Activated T-helper 2 cell treated with anti-CD3 and anti-CD28 coated beads, Interferon-gamma antibody, Interleukin-2, Interleukin-4, amounts not matched to agents 10 μg/mL and 5 μg/mL and 100 μg/mL, durations not matched to agents 14 hours and 24 hours and 36 hours (primary cell): ENCODE data around the gene PDZRN3. TPM values are rescaled to one million over a fixed set of nuclear protein-coding genes. Genes with fewer than 3 reads are reported as not detected.

Experiments used
- DNase-seq: peaks from one replicate; pipeline ENCODE4 v3.0.0; 2021; ENCODE audit warnings: low spot score
- H3K27ac Mint-ChIP-seq: one replicate; pipeline ENCODE4 v1.8.0; 2021; ENCODE audit warnings: mixed read lengths
- H3K27me3 Mint-ChIP-seq: one replicate; pipeline ENCODE4 v1.8.0; 2021; ENCODE audit warnings: low read depth, mixed read lengths
- H3K36me3 Mint-ChIP-seq: one replicate; pipeline ENCODE4 v1.8.0; 2021; ENCODE audit warnings: low read depth, mixed read lengths
- H3K4me1 Mint-ChIP-seq: one replicate; pipeline ENCODE4 v1.8.0; 2021; ENCODE audit warnings: low read depth, mixed read lengths
- H3K4me3 Mint-ChIP-seq: one replicate; pipeline ENCODE4 v1.8.0; 2021; ENCODE audit warnings: low read depth, mild to moderate bottlenecking, moderate library complexity, mixed read lengths
- H3K9me3 Mint-ChIP-seq: one replicate; pipeline ENCODE4 v1.8.0; 2021; ENCODE audit warnings: mixed read lengths
- intact Hi-C: fragments of 100-400 bp; cut with micrococcal nuclease; formaldehyde crosslinking; loops from one replicate; pipeline ENCODE4 v1.15.1; 2023
- total RNA-seq: library from RNA; stranded (reverse); gene quantifications from 2 replicates; pipeline ENCODE4 v1.2.3, GENCODE V29; 2022

Gene PDZRN3
- total RNA-seq, 1 donor from 2014 or later, result not detected

GRCh38 chr3:73413619-73414018, 211.1 kb downstream of the PDZRN3 start:
- intact Hi-C loops, result no loop called here
- DNase-seq, result no peak
- Mint-ChIP-seq H3K4me1 (no peaks in the 10 kb centered on the region), H3K27ac (no peak overlapping the region), H3K27me3 (no peaks in the 10 kb centered on the region), H3K4me3 (no peak overlapping the region), H3K9me3 (no peaks in the 10 kb centered on the region), H3K36me3 (no peaks in the 10 kb centered on the region)

- Mint-ChIP-seq H3K27ac (no peak overlapping the region), H3K4me3 (no peak overlapping the region), H3K27me3 (no peaks in the 10 kb centered on the region), H3K4me1 (no peaks in the 10 kb centered on the region), H3K9me3 (no peaks in the 10 kb centered on the region), H3K36me3 (no peaks in the 10 kb centered on the region)
- no peak for DNase-seq
- intact Hi-C loops, result no loop called here
Measured at GRCh38 chr3:73411993-73412392, 212.7 kb downstream of the PDZRN3 start.

GRCh38 chr3:73411545-73411944, 213.2 kb downstream of the PDZRN3 start:
- intact Hi-C loops, result no loop called here
- no peak overlapping the region for H3K27ac Mint-ChIP-seq
- no peak for DNase-seq
- H3K4me3 Mint-ChIP-seq, result no peak overlapping the region
- H3K4me1 Mint-ChIP-seq, result no peaks in the 10 kb centered on the region
- H3K36me3 Mint-ChIP-seq, result no peaks in the 10 kb centered on the region
- H3K27me3 Mint-ChIP-seq, result no peaks in the 10 kb centered on the region
- H3K9me3 Mint-ChIP-seq, result no peaks in the 10 kb centered on the region

- H3K27me3 Mint-ChIP-seq, result no peaks in the 10 kb centered on the region
- no peak for DNase-seq
- H3K9me3 Mint-ChIP-seq, result no peaks in the 10 kb centered on the region
- no peak overlapping the region for H3K4me3 Mint-ChIP-seq
- H3K36me3 Mint-ChIP-seq, result no peaks in the 10 kb centered on the region
- H3K4me1 Mint-ChIP-seq, result no peaks in the 10 kb centered on the region
- H3K27ac Mint-ChIP-seq, result no peak overlapping the region
- intact Hi-C loops, result no loop called here
Measured at GRCh38 chr3:73409138-73409763, 215.5 kb downstream of the PDZRN3 start.

GRCh38 chr3:73408634-73409033, 216.1 kb downstream of the PDZRN3 start:
- Mint-ChIP-seq H3K9me3 (no peaks in the 10 kb centered on the region), H3K27ac (no peak overlapping the region), H3K4me1 (no peaks in the 10 kb centered on the region), H3K4me3 (no peak overlapping the region), H3K27me3 (no peaks in the 10 kb centered on the region), H3K36me3 (no peaks in the 10 kb centered on the region)
- intact Hi-C loops, result no loop called here
- DNase-seq, result no peak

- Mint-ChIP-seq H3K27ac (no peak overlapping the region), H3K27me3 (no peaks in the 10 kb centered on the region), H3K4me3 (no peak overlapping the region), H3K9me3 (no peaks in the 10 kb centered on the region), H3K36me3 (no peaks in the 10 kb centered on the region), H3K4me1 (no peaks in the 10 kb centered on the region)
- no peak for DNase-seq
- intact Hi-C loops, result no loop called here
Measured at GRCh38 chr3:73407577-73407976, 217.2 kb downstream of the PDZRN3 start.

GRCh38 chr3:73405853-73406252, 218.9 kb downstream of the PDZRN3 start:
- H3K36me3 Mint-ChIP-seq, result no peaks in the 10 kb centered on the region
- H3K4me3 Mint-ChIP-seq, result no peak overlapping the region
- H3K9me3 Mint-ChIP-seq, result no peaks in the 10 kb centered on the region
- H3K4me1 Mint-ChIP-seq, result no peaks in the 10 kb centered on the region
- H3K27ac Mint-ChIP-seq, result no peak overlapping the region
- intact Hi-C loops, result no loop called here
- no peak for DNase-seq
- H3K27me3 Mint-ChIP-seq, result no peaks in the 10 kb centered on the region

- Mint-ChIP-seq H3K27me3 (no peaks in the 10 kb centered on the region), H3K36me3 (no peaks in the 10 kb centered on the region), H3K4me1 (no peaks in the 10 kb centered on the region), H3K4me3 (no peak overlapping the region), H3K27ac (no peak overlapping the region), H3K9me3 (no peaks in the 10 kb centered on the region)
- intact Hi-C loops, result no loop called here
- no peak for DNase-seq
Measured at GRCh38 chr3:73405000-73405399, 219.7 kb downstream of the PDZRN3 start.

GRCh38 chr3:73404435-73404834, 220.3 kb downstream of the PDZRN3 start:
- H3K4me1 Mint-ChIP-seq, result no peaks in the 10 kb centered on the region
- no peak overlapping the region for H3K27ac Mint-ChIP-seq
- H3K4me3 Mint-ChIP-seq, result no peak overlapping the region
- H3K9me3 Mint-ChIP-seq, result no peaks in the 10 kb centered on the region
- DNase-seq, result no peak
- no peaks in the 10 kb centered on the region for H3K36me3 Mint-ChIP-seq
- intact Hi-C loops, result no loop called here
- no peaks in the 10 kb centered on the region for H3K27me3 Mint-ChIP-seq

GRCh38 chr3:73403444-73403843, 221.3 kb downstream of the PDZRN3 start:
- Mint-ChIP-seq H3K9me3 (no peaks in the 10 kb centered on the region), H3K36me3 (no peaks in the 10 kb centered on the region), H3K4me3 (no peak overlapping the region), H3K27me3 (no peaks in the 10 kb centered on the region), H3K4me1 (no peaks in the 10 kb centered on the region), H3K27ac (no peak overlapping the region)
- DNase-seq, result no peak
- intact Hi-C loops, result no loop called here

- Mint-ChIP-seq H3K36me3 (no peaks in the 10 kb centered on the region), H3K27me3 (no peaks in the 10 kb centered on the region), H3K27ac (no peak overlapping the region), H3K9me3 (no peaks in the 10 kb centered on the region), H3K4me1 (no peaks in the 10 kb centered on the region), H3K4me3 (no peak overlapping the region)
- DNase-seq, result no peak
- intact Hi-C loops, result no loop called here
Measured at GRCh38 chr3:73401616-73402279, 223.0 kb downstream of the PDZRN3 start.

GRCh38 chr3:73401059-73401458, 223.7 kb downstream of the PDZRN3 start:
- H3K9me3 Mint-ChIP-seq, result no peaks in the 10 kb centered on the region
- no peaks in the 10 kb centered on the region for H3K27me3 Mint-ChIP-seq
- no peak overlapping the region for H3K27ac Mint-ChIP-seq
- H3K4me3 Mint-ChIP-seq, result no peak overlapping the region
- H3K4me1 Mint-ChIP-seq, result no peaks in the 10 kb centered on the region
- no peak for DNase-seq
- no peaks in the 10 kb centered on the region for H3K36me3 Mint-ChIP-seq
- intact Hi-C loops, result no loop called here

GRCh38 chr3:73399666-73400253, 225.0 kb downstream of the PDZRN3 start:
- no peak for DNase-seq
- Mint-ChIP-seq H3K9me3 (no peaks in the 10 kb centered on the region), H3K27ac (no peak overlapping the region), H3K36me3 (no peaks in the 10 kb centered on the region), H3K27me3 (no peaks in the 10 kb centered on the region), H3K4me3 (no peak overlapping the region), H3K4me1 (no peaks in the 10 kb centered on the region)
- intact Hi-C loops, result no loop called here
